Uterus (tissue), 4 donors: Measurements from ENCODE around the gene CCDC150. TPM values are rescaled to one million over a fixed set of nuclear protein-coding genes. Genes with fewer than 3 reads are reported as not detected.

Experiments
- DNase-seq, 2 donors: peaks; one replicate each; pipeline ENCODE4 v3.0.0-alpha.2; 2019 to 2020
- H3K27ac ChIP-seq, 2 donors: fragments of 200-600 bp; sonication (generic); 1 replicate in 1 of 2; 2 replicates in 1 of 2; pipeline ENCODE4 v1.5.1; 2016 to 2018
- H3K27me3 ChIP-seq, 2 donors: fragments of 200-600 bp; sonication (generic); one replicate each; pipeline ENCODE4 v1.5.1; 2018 to 2019; ENCODE audit warnings: control low read depth in 1 of 2
- H3K36me3 ChIP-seq, 2 donors: fragments of 200-600 bp; sonication (generic); one replicate each; pipeline ENCODE4 v1.5.1; 2019; ENCODE audit warnings: control low read depth in 1 of 2
- H3K4me1 ChIP-seq, 2 donors: fragments of 200-600 bp; sonication (generic); one replicate each; pipeline ENCODE4 v1.5.1; 2018 to 2019; ENCODE audit warnings: control low read depth in 1 of 2
- H3K4me3 ChIP-seq, 2 donors: fragments of 200-600 bp; sonication (generic); 1 replicate in 1 of 2; 2 replicates in 1 of 2; pipeline ENCODE4 v1.5.1; 2018 to 2019; ENCODE audit warnings: mild to moderate bottlenecking in 1 of 2
- H3K9me3 ChIP-seq, 2 donors: fragments of 200-600 bp; sonication (generic); one replicate each; pipeline ENCODE4 v1.5.1; 2019; ENCODE audit warnings: control low read depth in 1 of 2
- CTCF ChIP-seq, 4 experiments: fragments of 200-600 bp in 2 of 4; fragments of 450-650 bp in 2 of 4; sonication (generic) in 2 of 4; IDR thresholded peaks; one replicate each; pipeline ENCODE4 v1.5.1; 2016 to 2019; ENCODE audit warnings: antibody characterized with exemption in 4 of 4, mild to moderate bottlenecking in 2 of 4, moderate library complexity in 1 of 4
- POLR2A ChIP-seq, 2 donors: fragments of 450-650 bp; IDR thresholded peaks; one replicate each; pipeline ENCODE4 v1.6.1; 2016; ENCODE audit warnings: antibody characterized with exemption in 2 of 2, mild to moderate bottlenecking in 1 of 2, moderate library complexity in 1 of 2
- intact Hi-C: fragments of 100-400 bp; cut with DNase I; formaldehyde crosslinking; loops from one replicate; pipeline ENCODE4 v1.15.1; 2023; ENCODE audit warnings: low total_unique reads
- total RNA-seq, 4 donors: library from RNA; depleted of rRNA in 3 of 4; stranded (reverse); fragments of >200 nt in 3 of 4; gene quantifications; one replicate each; pipeline versions ENCODE4 v1.1.0 to v1.2.4, GENCODE V29; 2014 to 2023
- donor health status: DM: yes; HTN: yes; CAD: no.

CCDC150 gene
- total RNA-seq, 4 donors from 2014 or later, result 0.29 to 520 (median 4.0) TPM

- no peaks in the 10 kb centered on the region for H3K9me3 ChIP-seq
- no peaks in the 10 kb centered on the region for H3K36me3 ChIP-seq
- intact Hi-C loops, result no loop called here
- DNase-seq, result no peak
- no peaks in the 10 kb centered on the region for H3K27me3 ChIP-seq
- no peaks in the 10 kb centered on the region for H3K4me1 ChIP-seq
- TF ChIP-seq CTCF (IDR thresholded peaks at IDR 0.05), result no peak
- no peak for TF ChIP-seq POLR2A (IDR thresholded peaks at IDR 0.05)
- no peak overlapping the region for H3K4me3 ChIP-seq
- H3K27ac ChIP-seq, result no peak overlapping the region
Measured at GRCh38 chr2:196737046-196737445, 97.5 kb downstream of the CCDC150 start.

- no peak for DNase-seq
- no peak for TF ChIP-seq CTCF (IDR thresholded peaks at IDR 0.05)
- TF ChIP-seq POLR2A (IDR thresholded peaks at IDR 0.05), result no peak
- Histone ChIP-seq H3K27me3 (no peaks in the 10 kb centered on the region), H3K36me3 (no peaks in the 10 kb centered on the region), H3K4me3 (no peak overlapping the region), H3K4me1 (no peaks in the 10 kb centered on the region), H3K27ac (no peak overlapping the region), H3K9me3 (no peaks in the 10 kb centered on the region)
- intact Hi-C loops, result no loop called here
Measured at GRCh38 chr2:196739031-196739430, 99.5 kb downstream of the CCDC150 start.

- TF ChIP-seq POLR2A (IDR thresholded peaks at IDR 0.05), result no peak
- TF ChIP-seq CTCF (IDR thresholded peaks at IDR 0.05), result no peak
Measured at GRCh38 chr2:196742216-196742615, 102.7 kb downstream of the CCDC150 start.

GRCh38 chr2:196742685-196743084, 103.2 kb downstream of the CCDC150 start:
- H3K9me3 ChIP-seq, result no peaks in the 10 kb centered on the region
- no peaks in the 10 kb centered on the region for H3K36me3 ChIP-seq
- intact Hi-C loops, result no loop called here
- no peak overlapping the region for H3K4me3 ChIP-seq
- H3K27ac ChIP-seq, result no peak overlapping the region
- DNase-seq, result no peak
- H3K27me3 ChIP-seq, result no peaks in the 10 kb centered on the region
- TF ChIP-seq POLR2A (IDR thresholded peaks at IDR 0.05), result no peak
- no peak for TF ChIP-seq CTCF (IDR thresholded peaks at IDR 0.05)
- H3K4me1 ChIP-seq, result no peaks in the 10 kb centered on the region

More at GRCh38 chr2:196742216-196742615, 102.7 kb downstream of the CCDC150 start:
- H3K4me1 ChIP-seq, result no peaks in the 10 kb centered on the region
- H3K36me3 ChIP-seq, result no peaks in the 10 kb centered on the region
- H3K27me3 ChIP-seq, result no peaks in the 10 kb centered on the region
- no peak overlapping the region for H3K27ac ChIP-seq
- no peak for DNase-seq
- no peaks in the 10 kb centered on the region for H3K9me3 ChIP-seq
- intact Hi-C loops, result no loop called here
- no peak overlapping the region for H3K4me3 ChIP-seq

GRCh38 chr2:196743165-196743564, 103.7 kb downstream of the CCDC150 start:
- Histone ChIP-seq H3K27me3 (no peaks in the 10 kb centered on the region), H3K4me1 (no peaks in the 10 kb centered on the region), H3K36me3 (no peaks in the 10 kb centered on the region), H3K27ac (no peak overlapping the region), H3K9me3 (no peaks in the 10 kb centered on the region), H3K4me3 (no peak overlapping the region)
- DNase-seq, result no peak
- TF ChIP-seq POLR2A (IDR thresholded peaks at IDR 0.05), result no peak
- no peak for TF ChIP-seq CTCF (IDR thresholded peaks at IDR 0.05)
- intact Hi-C loops, result no loop called here
